HG03103 (cell line): ENCODE results near the gene HDAC7.

ENCODE experiments used
- ATAC-seq: cut with Tn5 transposase; IDR thresholded peaks from one replicate; pipeline ENCODE4 v1.9.1; 2021; ENCODE audit warnings: low read depth; ENCODE audit not compliant: unreplicated experiment

HDAC7 gene

GRCh38 chr12:47769234-47770085 lies 50.2 kb downstream of the HDAC7 start:
- no peak for ATAC-seq

GRCh38 chr12:47768323-47768811 lies 51.3 kb downstream of the HDAC7 start:
- ATAC-seq, result no peak

GRCh38 chr12:47767216-47767724 lies 52.4 kb downstream of the HDAC7 start:
- no peak for ATAC-seq

GRCh38 chr12:47766502-47767215 lies 53.0 kb downstream of the HDAC7 start:
- no peak for ATAC-seq

GRCh38 chr12:47763481-47764346 lies 56.0 kb downstream of the HDAC7 start:
- ATAC-seq, result no peak

- no peak for ATAC-seq
These were observed 56.7 kb downstream of the HDAC7 start for GRCh38 chr12:47762850-47763465.

GRCh38 chr12:47758834-47759690 lies 60.6 kb downstream of the HDAC7 start, which contains the start of gene RAPGEF3:
Gene RAPGEF3, minus strand, starts transcription at chr12:47758880. Its CDS starts 324 bp downstream, at chr12:47758556.
- ATAC-seq, result peak; percentile 48

GRCh38 chr12:47758584-47758833 lies 61.2 kb downstream of the HDAC7 start:
- no peak for ATAC-seq

- ATAC-seq, result no peak
These were observed 61.7 kb downstream of the HDAC7 start for GRCh38 chr12:47757840-47758583.

GRCh38 chr12:47757364-47757839 lies 62.3 kb downstream of the HDAC7 start:
- no peak for ATAC-seq

GRCh38 chr12:47755655-47756562 lies 63.8 kb downstream of the HDAC7 start:
- peak; percentile 55 for ATAC-seq

GRCh38 chr12:47754881-47755280 lies 64.8 kb downstream of the HDAC7 start:
- ATAC-seq, result peak; percentile 18

GRCh38 chr12:47754126-47754525 lies 65.6 kb downstream of the HDAC7 start:
- no peak for ATAC-seq

GRCh38 chr12:47753021-47754001 lies 66.4 kb downstream of the HDAC7 start:
- no peak for ATAC-seq

- no peak for ATAC-seq
These were observed 67.2 kb downstream of the HDAC7 start for GRCh38 chr12:47752552-47752951.

GRCh38 chr12:47752121-47752520 lies 67.6 kb downstream of the HDAC7 start:
- ATAC-seq, result no peak
